GM21381 (cell line): Measurements from ENCODE around the gene THAP7.

Source experiments
- ATAC-seq: cut with Tn5 transposase; IDR thresholded peaks from one replicate; pipeline ENCODE4 v1.9.1; 2021; ENCODE audit warnings: mild to moderate bottlenecking, moderate library complexity; ENCODE audit not compliant: unreplicated experiment

THAP7 gene

GRCh38 chr22:20965104-20965887 is 36.6 kb downstream of the THAP7 start:
- ATAC-seq: no peak

DNA sequence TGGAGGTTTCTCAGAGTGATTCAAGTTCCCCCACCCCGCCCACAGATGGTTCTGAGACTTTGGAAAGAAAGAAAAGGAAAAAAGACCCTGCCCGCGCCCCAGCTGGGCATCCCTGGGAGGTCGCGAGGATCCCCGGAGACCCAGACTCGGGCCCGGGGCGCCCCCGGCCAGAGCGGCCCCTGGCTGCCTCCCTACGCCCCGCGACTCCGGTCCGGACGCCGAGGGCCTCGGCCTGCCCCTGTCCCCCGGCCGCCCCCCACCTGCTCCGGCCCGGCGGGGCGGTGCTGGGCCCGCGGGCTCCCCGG is 37.2 kb downstream of the THAP7 start:
- ATAC-seq: no peak

DNA sequence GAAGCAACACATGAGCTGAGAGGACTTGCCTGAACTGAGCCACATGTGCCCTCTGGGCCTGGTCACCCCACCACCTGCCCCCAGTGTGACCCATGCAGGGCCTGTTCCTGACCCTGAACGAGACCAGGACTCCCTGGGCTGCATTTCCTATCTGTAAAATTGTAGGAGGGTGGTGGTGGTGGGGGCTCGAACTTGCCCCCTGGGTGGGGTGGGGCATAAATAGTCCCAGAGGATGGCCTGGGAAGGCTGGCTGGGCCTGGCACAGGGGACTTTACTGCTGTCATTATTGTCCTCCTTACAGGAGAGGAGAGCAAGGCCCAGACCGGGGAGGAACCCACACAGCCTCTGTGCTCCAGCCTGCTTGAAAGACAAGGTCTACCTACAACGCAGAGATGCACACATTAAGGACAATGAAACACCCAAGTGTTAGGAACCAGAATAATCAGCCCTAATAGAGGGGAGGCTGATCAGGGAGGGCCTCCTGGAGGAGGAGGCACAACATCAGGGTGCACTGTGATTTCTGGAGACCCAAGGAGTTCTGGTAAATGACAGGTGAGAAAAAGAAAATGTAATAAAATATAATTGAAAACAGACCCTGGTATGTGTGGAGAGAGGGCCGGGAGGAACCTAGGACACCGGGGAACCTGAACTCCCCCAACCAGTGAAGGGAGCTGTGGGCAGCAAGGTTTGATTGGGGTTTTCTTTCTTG is 37.7 kb downstream of the THAP7 start:
- no peak for ATAC-seq

GRCh38 chr22:20963201-20964052 is 38.5 kb downstream of the THAP7 start:
- no peak for ATAC-seq

DNA sequence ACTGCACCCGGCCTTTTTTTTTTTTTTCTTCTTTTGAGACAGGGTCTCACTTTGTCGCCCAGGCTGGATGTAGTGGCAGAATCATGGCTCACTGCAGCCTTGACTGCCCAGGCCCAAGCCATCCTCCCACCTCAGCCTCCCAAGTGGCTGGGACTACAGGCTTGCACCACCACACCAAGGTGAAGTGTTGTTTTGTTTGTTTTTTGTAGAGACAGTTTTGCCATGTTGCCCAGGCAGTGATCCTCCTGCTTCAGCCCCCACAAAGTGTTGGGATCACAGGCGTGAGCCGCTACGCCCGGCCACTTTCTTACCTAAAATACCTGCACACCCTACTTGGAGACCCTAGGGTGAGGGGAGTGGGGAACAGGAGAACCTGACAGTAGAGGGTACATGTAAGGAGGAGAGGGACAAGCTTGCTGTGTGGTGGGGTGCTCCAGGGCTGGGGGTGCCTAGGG is 39.4 kb downstream of the THAP7 start:
- no peak for ATAC-seq

- ATAC-seq: no peak
These were observed 41.3 kb downstream of the THAP7 start for GRCh38 chr22:20960609-20961008.

- ATAC-seq: no peak
These were observed 42.1 kb downstream of the THAP7 start for GRCh38 chr22:20959578-20960461.

DNA sequence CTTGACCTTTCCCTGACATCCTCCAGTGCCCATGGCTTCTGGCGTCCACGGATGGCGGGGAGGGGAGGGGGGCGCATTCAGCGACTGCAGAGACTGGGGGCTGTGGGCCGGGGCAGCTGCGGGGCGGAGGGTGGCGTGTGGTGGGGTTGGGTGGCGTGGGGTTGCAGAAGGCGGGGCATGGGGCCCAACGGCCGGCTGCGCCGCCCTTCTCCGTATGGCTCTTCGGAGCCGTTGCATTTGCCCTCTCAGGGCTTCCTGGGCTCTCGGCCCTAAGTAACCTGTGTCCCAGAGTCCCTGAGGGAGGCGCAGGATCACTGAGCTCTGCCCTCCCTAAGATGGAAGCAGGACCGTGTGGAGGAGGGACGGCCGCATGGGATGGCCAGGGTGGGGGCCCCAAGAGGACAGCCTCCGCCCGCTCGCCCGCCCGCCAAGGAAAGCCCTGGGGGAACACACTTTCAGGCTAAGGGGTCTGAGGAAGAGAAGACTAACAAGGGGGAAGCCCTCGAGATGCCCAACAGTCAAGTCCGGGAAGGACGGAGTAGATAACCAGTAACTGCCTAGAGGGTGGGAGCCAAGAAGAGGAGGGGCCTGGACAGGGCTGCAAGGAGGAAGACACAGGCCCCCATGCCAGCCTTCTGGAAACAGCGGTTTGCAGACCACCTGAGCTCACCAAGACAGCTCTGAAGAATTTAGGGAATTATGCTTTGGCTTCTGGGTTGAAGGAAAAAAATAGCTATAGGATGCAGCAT is 44.1 kb downstream of the THAP7 start:
- no peak for ATAC-seq

DNA sequence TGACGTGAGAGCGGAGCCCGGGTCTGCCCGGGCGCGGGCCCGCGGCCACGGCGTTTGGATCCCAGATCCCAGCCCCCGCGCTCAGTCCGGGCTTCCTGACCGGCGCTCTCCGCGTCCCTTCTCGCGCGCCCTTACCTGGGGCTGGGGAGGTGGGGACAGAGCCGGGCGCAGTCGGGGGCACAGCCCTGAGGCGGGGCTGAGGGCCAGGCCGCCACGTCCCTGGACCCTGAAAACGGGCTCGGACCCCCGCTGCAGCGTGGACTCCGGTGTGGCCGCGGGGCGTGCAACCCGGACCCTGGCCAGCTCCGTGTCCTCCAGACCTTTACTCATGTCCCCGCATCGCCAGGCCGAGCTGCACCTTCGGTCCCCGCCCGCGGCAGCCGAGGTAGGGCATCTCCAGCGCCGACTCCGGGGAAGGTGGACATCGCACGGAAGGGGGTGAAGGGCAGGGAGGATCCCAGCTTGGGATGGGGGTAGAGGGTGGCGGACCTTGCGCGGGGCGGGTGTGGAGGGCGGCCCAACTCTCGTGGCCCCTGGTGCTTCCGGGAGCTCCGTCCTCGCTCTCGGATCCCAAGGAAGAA is 44.7 kb downstream of the THAP7 start:
- no peak for ATAC-seq

DNA sequence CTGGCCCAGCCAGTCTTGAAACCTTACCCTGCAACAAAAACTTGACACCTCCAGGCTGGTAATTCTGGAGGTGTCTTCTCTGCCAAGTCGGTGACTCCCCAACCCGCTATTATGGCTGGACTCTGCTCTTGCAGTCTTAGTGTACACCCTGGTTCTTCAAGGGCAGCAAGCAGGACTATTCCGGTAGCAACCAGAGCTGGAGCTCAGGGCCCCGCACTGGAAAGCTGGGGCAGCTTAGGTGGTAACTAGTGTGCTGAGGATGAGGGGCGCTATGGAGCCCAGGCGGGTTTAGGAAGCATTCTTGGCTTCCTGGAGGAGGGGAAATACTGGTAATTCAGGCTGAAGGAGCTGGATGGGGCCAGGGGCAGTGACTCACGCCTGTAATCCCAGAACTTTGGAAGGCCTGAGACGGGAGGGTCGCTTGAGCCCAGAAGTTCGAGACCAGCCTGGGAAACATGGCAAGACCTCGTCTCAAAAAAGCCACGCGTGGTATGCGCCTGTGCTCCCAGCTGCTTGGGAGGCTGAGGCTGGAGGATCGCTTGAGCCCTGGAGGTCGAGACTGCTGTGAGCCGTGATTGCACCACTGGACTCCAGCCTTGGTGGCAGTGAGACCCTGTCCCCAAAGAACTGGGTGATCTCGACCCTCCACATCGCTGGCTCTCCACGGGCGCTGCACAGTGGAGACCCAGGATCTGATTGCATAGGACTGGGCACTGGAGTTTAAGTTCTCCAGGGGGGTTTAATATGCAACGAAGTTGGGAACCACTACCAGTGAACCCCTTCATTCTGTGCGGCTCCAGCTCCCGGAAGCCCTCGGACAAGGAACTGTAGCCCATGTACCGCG is 45.4 kb downstream of the THAP7 start:
- ATAC-seq: no peak

- no peak for ATAC-seq
These were observed 46.4 kb downstream of the THAP7 start for GRCh38 chr22:20955548-20955947.

DNA sequence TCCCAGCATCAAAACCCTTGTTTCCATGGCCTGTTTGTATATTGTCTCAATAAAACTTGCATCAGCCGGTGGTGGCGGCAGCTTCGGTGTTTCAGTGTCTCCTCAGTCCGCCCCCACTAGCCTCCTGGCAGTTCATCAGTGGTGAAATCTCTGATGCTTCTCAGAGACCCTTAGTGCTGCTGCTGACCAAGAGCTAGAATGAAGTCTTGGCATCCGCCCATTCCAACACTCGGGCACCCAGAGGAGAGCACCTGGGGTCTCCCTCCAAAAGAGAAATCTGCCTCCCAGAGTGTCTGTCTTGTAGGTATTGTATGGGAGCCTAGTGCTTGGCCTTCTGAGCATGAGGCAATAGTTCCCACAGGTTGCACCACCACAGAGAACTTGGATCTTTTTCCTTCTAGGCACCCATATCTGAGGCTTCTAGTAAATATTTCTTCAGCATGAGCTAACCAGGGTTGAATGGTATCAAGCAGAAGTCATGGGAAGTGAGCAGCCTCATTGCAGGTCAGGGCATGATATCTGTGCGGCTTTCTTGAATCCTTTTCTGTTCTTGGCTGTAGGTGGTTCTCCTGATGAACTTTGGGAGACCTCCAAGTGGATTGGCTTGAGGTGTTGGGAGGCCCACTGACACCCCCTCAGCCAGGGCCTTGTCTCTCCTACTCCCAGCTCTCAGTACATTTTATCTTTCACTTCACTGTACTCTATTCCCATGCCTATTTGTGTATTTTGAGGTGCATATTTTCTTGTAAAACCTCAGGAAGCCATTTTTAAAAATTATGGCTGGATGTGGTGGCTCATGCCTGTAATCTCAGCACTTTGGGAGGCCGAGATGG is 48.0 kb downstream of the THAP7 start:
- ATAC-seq: no peak

DNA sequence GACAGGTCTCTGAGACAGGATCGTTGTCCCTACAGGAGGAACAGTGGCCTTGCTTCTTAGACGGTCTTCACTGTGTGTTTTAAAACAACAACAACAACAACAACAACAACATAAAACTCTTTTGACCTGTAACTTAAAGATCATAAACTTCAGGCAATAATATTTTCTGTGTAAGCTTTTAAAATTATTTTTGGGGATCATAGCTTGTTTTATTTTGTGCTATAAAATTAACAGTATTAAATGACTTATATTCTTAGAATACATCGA is 48.6 kb downstream of the THAP7 start:
- ATAC-seq: no peak

GRCh38 chr22:20952544-20953341 is 49.2 kb downstream of the THAP7 start:
- no peak for ATAC-seq

- ATAC-seq: no peak
These were observed 50.0 kb downstream of the THAP7 start for GRCh38 chr22:20951932-20952380.

- no peak for ATAC-seq
These were observed 50.6 kb downstream of the THAP7 start for GRCh38 chr22:20951151-20951931.
